HG03045 (cell line): ENCODE data around the gene AMZ1.
A peak's percentile ranks its signal among the peaks of the same experiment; 100 is the strongest.
"Not testable (repeated sequence)": the region's sequence is repeated elsewhere in the genome, so short reads cannot be mapped to it uniquely, and the experiment has no call there.

Experiments
- ATAC-seq: cut with Tn5 transposase; IDR thresholded peaks from one replicate; pipeline ENCODE4 v1.9.1; 2021; ENCODE audit warnings: mild to moderate bottlenecking, moderate library complexity; ENCODE audit not compliant: unreplicated experiment

Gene AMZ1

GRCh38 chr7:2666588-2667250 lies 21.3 kb upstream of the AMZ1 start:
- no peak for ATAC-seq

DNA sequence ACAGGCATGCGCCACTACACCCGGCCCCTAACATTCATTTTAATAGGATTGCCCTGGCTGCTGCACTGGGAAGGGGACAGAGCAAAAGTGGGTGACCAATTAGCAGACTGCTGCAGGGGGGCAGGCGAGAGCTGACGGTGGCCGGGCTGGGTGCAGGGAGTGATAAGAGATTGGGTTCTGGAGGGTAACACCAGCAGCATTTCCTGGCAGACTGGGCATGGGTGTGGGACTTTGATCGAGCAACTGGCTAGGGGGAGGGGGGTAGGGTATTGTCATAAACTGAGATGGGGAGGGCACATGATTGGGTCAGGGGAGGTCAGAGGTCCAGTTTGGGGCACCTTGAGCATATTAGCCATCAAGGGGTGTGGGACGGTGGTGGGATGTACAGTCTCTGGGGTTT lies 20.2 kb upstream of the AMZ1 start:
- no peak for ATAC-seq

GRCh38 chr7:2668401-2668800 lies 19.6 kb upstream of the AMZ1 start:
- no peak for ATAC-seq

DNA sequence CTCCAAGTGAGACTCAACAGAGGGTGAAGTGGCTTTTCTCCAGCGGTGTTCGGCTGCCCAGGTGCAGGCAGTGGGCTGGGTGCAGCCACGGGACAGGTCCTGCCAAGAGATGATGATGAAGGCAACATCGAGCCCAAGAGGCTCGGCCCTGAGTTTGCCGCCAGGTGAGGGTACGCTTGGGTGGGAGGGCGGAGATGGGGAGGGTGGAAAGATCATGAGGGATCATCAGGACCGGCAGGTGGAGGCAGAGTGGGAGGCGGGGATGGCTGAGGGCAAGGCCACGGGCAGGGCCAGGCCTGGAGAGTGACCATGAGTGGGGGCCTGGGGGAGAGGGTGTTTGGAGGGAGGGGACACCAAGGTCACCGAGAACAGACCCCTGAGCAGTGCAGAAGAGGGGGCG lies 17.8 kb upstream of the AMZ1 start:
- ATAC-seq = no peak

GRCh38 chr7:2670720-2671391 lies 17.1 kb upstream of the AMZ1 start:
- ATAC-seq = no peak

- ATAC-seq = not testable (repeated sequence)
These were observed 14.8 kb upstream of the AMZ1 start for GRCh38 chr7:2673214-2673613.

DNA sequence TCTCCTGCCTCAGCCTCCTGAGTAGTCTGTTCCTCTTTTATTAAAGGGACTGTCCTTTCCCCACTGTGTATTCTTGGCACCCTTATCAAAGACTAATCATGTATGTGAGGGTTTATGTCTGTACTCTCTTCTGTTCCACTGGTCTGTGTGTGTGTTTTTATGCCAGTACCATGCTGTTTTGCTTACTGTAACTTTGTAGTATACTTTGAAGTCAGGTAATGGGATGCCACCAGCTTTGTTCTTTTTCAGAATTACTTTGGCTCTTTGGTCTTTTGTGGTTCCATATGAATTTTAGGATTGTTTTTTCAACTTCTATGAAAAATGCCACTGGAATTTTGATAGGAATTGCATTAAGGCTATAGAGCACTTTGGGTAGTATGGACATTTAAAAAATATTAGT lies 14.1 kb upstream of the AMZ1 start:
- no peak for ATAC-seq

DNA sequence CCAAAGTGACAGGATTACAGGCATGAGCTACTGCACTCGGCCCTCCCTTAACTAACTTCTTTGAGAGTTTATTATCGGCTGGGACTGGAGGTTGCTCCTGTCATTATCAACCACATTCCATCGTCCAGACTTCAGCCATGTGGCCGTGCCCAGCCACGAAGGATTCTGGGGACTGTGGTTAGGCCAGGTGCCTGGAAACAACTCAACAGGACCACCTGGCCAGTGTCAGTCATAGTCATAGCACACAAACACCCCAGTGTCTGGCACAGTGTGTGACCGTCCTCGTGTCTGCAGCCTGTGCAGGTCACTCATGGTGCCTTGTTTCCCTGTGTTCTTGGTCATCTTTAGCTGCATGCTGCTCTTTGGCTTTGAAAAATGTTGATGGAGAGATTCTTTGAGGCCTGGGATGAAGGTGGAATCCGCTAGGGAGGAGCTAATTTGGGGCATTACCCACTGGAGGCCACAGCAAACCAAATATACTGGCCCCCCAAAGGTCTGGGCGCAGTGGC lies 12.7 kb upstream of the AMZ1 start:
- no peak for ATAC-seq

GRCh38 chr7:2676576-2676975 lies 11.4 kb upstream of the AMZ1 start:
- ATAC-seq = not testable (repeated sequence)

GRCh38 chr7:2678454-2678853 lies 9.5 kb upstream of the AMZ1 start:
- ATAC-seq = not testable (repeated sequence)

GRCh38 chr7:2679135-2680127 lies 8.6 kb upstream of the AMZ1 start:
- not testable (repeated sequence) for ATAC-seq

DNA sequence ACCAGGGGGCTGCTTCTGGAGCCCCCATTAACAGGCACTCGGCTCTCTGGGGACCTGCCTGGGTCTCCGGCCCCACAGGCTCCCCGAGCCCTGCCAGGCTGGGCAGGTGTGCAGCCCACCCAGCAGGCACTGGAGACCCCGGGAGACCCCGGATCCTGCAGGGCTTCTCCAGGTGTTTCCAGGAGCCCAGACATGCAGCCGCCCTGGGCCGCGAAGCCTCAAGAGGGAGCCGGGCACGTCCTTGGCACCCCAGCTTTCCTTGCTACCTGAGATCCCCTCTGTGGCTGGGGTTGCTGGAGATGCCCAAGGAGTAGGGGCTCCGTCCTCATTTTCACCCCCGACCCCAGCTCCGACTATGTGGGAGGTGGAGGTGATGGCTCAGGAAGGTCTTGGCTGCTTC lies 7.7 kb upstream of the AMZ1 start:
- ATAC-seq = no peak

DNA sequence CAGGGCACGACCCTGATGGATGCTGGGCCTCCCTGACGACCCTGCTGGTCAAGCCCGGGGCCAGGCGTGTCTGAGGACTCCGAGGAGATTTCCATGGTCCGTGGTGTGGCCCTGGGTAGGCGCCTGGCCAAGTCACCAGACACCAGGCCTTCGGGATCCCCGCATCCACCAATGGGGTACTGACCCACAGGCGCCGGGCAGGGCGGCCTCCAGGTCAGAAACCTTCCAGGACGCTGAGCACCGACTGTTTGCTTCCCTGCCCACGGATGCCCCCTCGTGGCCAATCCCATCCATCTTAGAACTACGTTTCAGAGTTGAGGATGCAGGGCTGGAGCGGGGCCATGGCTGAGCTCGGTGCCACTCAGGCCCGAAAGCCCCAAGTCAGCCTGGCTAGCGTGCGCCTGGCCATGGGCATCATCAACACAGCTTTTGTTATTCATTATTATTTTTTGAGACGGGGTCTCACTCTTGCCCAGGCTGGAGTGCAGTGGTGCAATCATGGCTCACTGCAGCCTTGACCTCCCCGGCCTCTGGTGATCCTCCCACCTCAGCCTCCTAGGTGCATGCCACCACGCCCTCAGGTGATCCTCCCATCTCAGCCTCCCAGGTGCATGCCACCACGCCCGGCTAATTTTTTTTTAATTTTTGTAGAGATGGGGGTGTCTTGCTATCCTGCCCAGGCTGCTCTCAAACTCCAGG lies 7.1 kb upstream of the AMZ1 start:
- ATAC-seq = no peak

- no peak for ATAC-seq
These were observed 5.8 kb upstream of the AMZ1 start for GRCh38 chr7:2681929-2682799.

GRCh38 chr7:2684501-2684900 lies 3.5 kb upstream of the AMZ1 start:
- no peak for ATAC-seq

DNA sequence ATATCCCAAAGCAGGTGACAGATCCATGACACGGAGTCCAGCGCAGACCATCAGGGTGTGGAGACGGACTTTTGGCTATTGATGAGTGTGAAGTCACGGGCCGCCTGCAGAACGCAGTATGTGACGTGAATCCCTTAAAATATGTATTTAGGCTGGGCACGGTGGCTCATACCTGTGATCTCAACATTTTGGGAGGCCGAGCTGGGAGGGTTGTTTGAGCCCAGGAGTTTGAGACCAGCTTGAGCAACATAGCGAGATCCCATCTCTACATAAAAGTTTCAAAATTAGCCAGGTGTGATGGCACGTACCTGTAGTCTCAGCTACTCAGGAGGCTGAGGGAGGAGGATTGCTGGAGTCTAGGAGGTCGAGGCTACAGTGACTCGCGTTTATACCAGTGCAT lies 1.9 kb upstream of the AMZ1 start:
- ATAC-seq = no peak

GRCh38 chr7:2687338-2687869 lies 598 bp upstream of the AMZ1 start:
- no peak for ATAC-seq

DNA sequence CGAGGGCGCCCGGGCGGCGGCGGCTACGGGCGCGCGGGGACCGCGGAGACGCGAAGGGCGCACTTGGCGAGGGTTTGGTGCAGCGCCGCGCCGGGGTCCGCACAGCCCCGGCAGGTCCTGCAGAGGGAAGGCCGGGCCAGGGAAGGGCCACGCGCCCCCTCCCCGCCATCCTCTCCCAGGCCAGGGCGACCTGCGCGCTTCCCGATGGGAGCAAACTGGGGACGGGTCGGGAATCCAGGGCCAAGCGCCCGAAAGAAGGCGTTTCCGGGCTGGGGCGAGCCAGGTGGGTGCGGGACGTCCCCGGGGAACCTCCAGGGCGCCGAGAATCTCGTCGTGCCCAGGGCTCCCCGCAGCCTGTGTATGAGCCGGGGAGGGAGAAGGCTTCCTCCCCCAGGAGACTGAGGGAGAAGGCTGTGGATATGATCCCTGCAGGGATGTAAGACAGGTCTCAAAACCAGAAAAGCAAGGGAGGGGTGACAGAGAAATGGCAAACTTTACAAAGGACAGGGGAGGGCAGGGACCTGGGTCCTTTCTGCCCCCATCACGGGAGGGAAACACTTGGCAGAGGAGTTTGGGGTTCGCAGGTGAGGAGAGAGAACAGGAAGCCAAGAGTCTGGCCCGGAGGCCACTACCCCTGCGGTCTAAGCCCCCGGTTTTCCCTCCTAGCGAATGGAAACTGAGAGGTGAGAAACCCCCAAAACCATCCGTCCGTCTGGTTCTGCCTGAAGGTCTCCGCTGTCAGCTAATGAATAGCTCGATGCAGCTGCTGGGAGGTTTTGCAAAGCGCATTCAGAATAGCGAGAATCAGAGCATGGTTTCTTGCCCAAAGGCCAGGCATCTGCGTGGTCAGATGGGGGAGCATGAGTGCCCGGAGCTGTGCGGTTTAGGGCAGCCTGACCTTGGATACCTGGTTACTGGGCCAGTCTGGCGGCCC lies 674 bp downstream of the AMZ1 start:
- peak; percentile 71 for ATAC-seq
